ENCODE measurements around the gene PSEN1. TPM values are rescaled to one million over a fixed set of nuclear protein-coding genes. Genes with fewer than 3 reads are reported as not detected.

PSEN1 gene
- total RNA-seq, 1 donor from 2014 or later, result 75.3 TPM

DNA sequence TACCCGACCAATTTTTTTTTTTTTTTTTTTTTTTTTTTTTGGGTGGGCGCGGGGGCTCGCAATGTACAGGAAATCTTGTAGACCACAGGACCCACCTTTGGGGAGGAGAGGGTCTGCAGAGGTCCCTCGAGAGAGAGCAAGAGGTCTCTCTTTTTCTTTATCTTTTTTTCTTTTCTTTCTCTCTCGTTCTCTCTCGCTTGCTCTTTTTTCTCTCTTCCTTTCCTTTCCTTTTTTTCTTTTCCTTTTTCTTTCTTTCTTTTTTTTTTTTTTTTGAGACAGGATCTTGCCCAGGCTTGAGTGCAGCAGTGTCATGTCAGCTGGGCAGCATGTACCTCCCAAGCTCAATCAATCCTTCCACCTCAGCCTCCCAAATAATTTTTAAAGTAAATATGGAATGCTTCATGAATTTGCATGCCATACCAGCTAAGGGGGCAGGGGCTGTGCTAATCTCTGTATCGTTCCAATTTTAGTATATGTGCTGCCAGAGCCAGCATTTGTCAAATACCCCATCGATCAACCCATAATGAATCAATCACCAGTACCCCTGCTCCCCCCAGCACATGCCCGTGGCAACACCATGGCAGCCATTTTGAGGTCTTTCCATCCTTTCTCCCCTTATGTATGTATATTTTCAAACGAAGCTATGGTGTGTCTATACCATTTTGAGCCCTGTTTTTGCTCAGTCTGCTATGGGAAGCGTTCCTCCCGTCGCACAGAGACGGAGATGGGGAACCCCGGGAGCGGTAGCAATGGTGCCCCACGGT, 110.3 kb downstream of the PSEN1 start:
- TF ChIP-seq, protein P1, sequence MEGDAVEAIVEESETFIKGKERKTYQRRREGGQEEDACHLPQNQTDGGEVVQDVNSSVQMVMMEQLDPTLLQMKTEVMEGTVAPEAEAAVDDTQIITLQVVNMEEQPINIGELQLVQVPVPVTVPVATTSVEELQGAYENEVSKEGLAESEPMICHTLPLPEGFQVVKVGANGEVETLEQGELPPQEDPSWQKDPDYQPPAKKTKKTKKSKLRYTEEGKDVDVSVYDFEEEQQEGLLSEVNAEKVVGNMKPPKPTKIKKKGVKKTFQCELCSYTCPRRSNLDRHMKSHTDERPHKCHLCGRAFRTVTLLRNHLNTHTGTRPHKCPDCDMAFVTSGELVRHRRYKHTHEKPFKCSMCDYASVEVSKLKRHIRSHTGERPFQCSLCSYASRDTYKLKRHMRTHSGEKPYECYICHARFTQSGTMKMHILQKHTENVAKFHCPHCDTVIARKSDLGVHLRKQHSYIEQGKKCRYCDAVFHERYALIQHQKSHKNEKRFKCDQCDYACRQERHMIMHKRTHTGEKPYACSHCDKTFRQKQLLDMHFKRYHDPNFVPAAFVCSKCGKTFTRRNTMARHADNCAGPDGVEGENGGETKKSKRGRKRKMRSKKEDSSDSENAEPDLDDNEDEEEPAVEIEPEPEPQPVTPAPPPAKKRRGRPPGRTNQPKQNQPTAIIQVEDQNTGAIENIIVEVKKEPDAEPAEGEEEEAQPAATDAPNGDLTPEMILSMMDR (IDR thresholded peaks at IDR 0.05; ENCODE audit: unreplicated experiment), result no peak
- Mint-ChIP-seq H3K27ac (ENCODE audit: unreplicated experiment) (no peak overlapping the region), H3K9me3 (ENCODE audit: unreplicated experiment) (peaks cover 7% of the 10 kb centered on the region), H3K36me3 (ENCODE audit: low read depth, unreplicated experiment) (no peaks in the 10 kb centered on the region), H3K27me3 (ENCODE audit: unreplicated experiment) (peaks cover 19% of the 10 kb centered on the region), H3K4me1 (ENCODE audit: unreplicated experiment) (peaks cover 6% of the 10 kb centered on the region), H3K4me3 (ENCODE audit: unreplicated experiment) (peak overlapping the region; percentile 69)
- no peak for DNase-seq (ENCODE audit: low spot score)

DNA sequence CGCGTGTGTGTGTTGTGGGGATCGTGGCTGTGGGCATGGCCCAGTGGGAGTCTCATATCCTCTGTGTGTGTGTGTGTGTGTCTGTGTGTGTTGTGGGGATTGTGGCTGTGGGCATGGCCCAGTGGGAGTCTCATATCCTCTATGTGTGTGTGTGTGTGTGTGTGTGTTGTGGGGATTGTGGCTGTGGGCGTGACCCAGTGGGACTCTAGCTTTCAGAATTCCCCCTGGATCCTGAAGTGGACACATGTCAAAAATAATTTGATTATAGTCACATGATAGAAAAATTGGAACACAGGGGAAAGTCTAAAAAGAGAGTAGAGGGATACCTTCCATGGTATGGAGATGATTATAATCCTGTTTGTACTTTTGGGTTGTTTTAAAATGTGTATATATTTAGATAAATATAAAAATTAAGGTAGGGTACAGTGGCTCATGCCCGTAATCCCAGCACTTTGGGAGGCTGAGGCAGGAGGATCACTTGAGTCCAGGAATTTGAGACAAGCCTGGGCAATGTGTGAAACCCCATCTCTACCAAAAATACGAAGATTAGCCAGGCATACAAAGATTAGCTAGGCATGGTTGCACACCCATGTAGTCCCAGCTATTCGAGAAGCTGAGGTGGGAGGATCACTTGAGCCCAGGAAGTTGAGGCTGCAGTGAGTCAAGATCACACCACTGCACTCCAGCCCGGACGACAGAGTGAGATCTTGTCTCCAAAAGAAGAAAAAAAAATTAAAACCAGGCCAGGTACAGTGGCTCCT, 112.0 kb downstream of the PSEN1 start:
- Mint-ChIP-seq H3K4me1 (ENCODE audit: unreplicated experiment) (peaks cover 6% of the 10 kb centered on the region), H3K9me3 (ENCODE audit: unreplicated experiment) (peaks cover 7% of the 10 kb centered on the region), H3K27me3 (ENCODE audit: unreplicated experiment) (peaks cover 10% of the 10 kb centered on the region), H3K4me3 (ENCODE audit: unreplicated experiment) (no peak overlapping the region), H3K36me3 (ENCODE audit: low read depth, unreplicated experiment) (no peaks in the 10 kb centered on the region), H3K27ac (ENCODE audit: unreplicated experiment) (no peak overlapping the region)
- DNase-seq (ENCODE audit: low spot score), result no peak
- TF ChIP-seq, protein P1 (IDR thresholded peaks at IDR 0.05; ENCODE audit: unreplicated experiment), result no peak

DNA sequence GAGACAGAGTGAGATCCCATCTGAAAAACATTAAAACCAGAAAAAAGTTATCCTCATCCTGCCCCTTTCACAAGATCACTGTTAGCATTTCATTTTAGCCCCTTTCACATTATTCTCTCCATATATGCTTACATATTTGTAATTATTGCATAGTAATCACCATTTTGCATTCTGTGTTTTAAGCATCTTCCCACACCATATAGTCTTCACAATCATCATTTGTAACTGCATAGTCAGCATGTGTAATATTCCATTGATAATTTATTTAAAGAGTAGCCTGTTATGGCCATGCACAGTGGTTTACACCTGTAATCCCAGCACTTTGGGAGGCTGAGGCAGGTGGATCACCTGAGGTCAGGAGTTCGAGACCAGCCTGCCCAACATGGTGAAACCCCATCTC, 112.8 kb downstream of the PSEN1 start:
- no peak overlapping the region for H3K4me3 Mint-ChIP-seq (ENCODE audit: unreplicated experiment)
- DNase-seq (ENCODE audit: low spot score), result no peak
- no peak overlapping the region for H3K27ac Mint-ChIP-seq (ENCODE audit: unreplicated experiment)
- TF ChIP-seq, protein P1 (IDR thresholded peaks at IDR 0.05; ENCODE audit: unreplicated experiment), result no peak
- H3K4me1 Mint-ChIP-seq (ENCODE audit: unreplicated experiment), result peaks cover 8% of the 10 kb centered on the region
- H3K27me3 Mint-ChIP-seq (ENCODE audit: unreplicated experiment), result peaks cover 7% of the 10 kb centered on the region
- H3K36me3 Mint-ChIP-seq (ENCODE audit: low read depth, unreplicated experiment), result no peaks in the 10 kb centered on the region
- H3K9me3 Mint-ChIP-seq (ENCODE audit: unreplicated experiment), result peaks cover 7% of the 10 kb centered on the region

DNA sequence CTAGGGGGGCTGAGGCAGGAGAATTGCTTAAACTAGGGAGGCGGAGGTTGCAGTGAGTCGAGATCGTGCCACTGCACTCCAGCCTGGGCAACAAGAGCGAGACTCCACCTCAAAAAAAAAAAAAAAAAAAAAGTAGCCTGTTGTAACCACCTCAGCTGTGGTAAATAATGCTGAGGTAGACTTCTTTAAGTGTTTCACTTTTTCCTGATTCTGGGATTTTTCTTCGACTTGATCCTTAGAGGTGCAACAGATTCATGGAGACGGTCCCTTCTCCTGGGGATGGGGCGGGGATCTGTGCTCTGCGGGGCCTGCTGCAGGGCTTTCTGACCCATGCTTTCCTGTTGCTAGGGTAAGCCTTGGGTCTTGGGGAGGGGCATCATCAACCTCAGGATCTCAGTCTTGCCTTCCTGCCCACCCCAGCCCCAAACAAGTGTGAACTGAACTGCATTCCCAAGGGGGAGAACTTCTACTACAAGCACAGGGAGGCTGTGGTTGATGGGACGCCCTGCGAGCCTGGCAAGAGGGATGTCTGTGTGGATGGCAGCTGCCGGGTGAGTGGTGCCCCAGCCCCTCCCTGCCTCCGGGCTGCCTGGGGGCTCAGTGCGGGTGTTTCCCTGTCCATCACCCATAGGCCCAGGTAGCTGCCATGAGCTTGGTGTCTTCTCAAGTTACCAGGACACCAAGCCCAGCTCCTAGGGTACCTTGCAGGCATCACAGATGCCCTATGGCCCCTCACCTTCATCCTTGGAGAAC, 113.4 kb downstream of the PSEN1 start:
- peaks cover 7% of the 10 kb centered on the region for H3K9me3 Mint-ChIP-seq (ENCODE audit: unreplicated experiment)
- H3K4me3 Mint-ChIP-seq (ENCODE audit: unreplicated experiment), result no peak overlapping the region
- H3K36me3 Mint-ChIP-seq (ENCODE audit: low read depth, unreplicated experiment), result no peaks in the 10 kb centered on the region
- H3K4me1 Mint-ChIP-seq (ENCODE audit: unreplicated experiment), result peaks cover 8% of the 10 kb centered on the region
- TF ChIP-seq, protein P1 (IDR thresholded peaks at IDR 0.05; ENCODE audit: unreplicated experiment), result no peak
- no peak overlapping the region for H3K27ac Mint-ChIP-seq (ENCODE audit: unreplicated experiment)
- peaks cover 8% of the 10 kb centered on the region for H3K27me3 Mint-ChIP-seq (ENCODE audit: unreplicated experiment)
- DNase-seq (ENCODE audit: low spot score), result no peak
